ENCODE data around the gene SUCLA2.
"Not testable (repeated sequence)": the region's sequence is repeated elsewhere in the genome, so short reads cannot be mapped to it uniquely, and the experiment has no call there.

SUCLA2 gene

GRCh38 chr13:48001114-48001881, at the start of gene SUCLA2:
TSS of gene SUCLA2 (minus strand) at chr13:48001273. CDS start at chr13:48001269, 4 bp downstream.
- DNase-seq (ENCODE audit: low read depth in 1 of 2, low spot score in 1 of 2): peak; percentile 72 to 87

- DNase-seq (ENCODE audit: low read depth in 1 of 2, low spot score in 1 of 2): no peak
These were observed 49.5 kb upstream of the SUCLA2 start for GRCh38 chr13:48050550-48050949.

- no peak for DNase-seq (ENCODE audit: low read depth in 1 of 2, low spot score in 1 of 2)
These were observed 42.9 kb upstream of the SUCLA2 start for GRCh38 chr13:48043789-48044503.

- DNase-seq (ENCODE audit: low read depth in 1 of 2, low spot score in 1 of 2): no peak
These were observed 41.8 kb upstream of the SUCLA2 start for GRCh38 chr13:48042894-48043293.

GRCh38 chr13:48040896-48041295, 39.8 kb upstream of the SUCLA2 start:
- no peak for DNase-seq (ENCODE audit: low read depth in 1 of 2, low spot score in 1 of 2)

GRCh38 chr13:48040049-48040448, 39.0 kb upstream of the SUCLA2 start:
- DNase-seq (ENCODE audit: low read depth in 1 of 2, low spot score in 1 of 2): no peak

GRCh38 chr13:48038761-48039160, 37.7 kb upstream of the SUCLA2 start:
- no peak for DNase-seq (ENCODE audit: low read depth in 1 of 2, low spot score in 1 of 2)

- peak; percentile 88 to 89 for DNase-seq (ENCODE audit: low read depth in 1 of 2, low spot score in 1 of 2)
These were observed 36.5 kb upstream of the SUCLA2 start, which contains the start of gene NUDT15 for GRCh38 chr13:48037346-48038173. TSS of gene NUDT15 (plus strand) at chr13:48037726. CDS start at chr13:48037747, 21 bp downstream.

GRCh38 chr13:48029859-48030258, 28.8 kb upstream of the SUCLA2 start:
- DNase-seq (ENCODE audit: low read depth in 1 of 2, low spot score in 1 of 2): no peak

GRCh38 chr13:48028066-48028465, 27.0 kb upstream of the SUCLA2 start:
- no peak for DNase-seq (ENCODE audit: low read depth in 1 of 2, low spot score in 1 of 2)

- no peak for DNase-seq (ENCODE audit: low read depth in 1 of 2, low spot score in 1 of 2)
These were observed 18.7 kb upstream of the SUCLA2 start for GRCh38 chr13:48019796-48020195.

- DNase-seq (ENCODE audit: low read depth in 1 of 2, low spot score in 1 of 2): no peak
These were observed 17.6 kb upstream of the SUCLA2 start for GRCh38 chr13:48018637-48019036.

GRCh38 chr13:48014359-48014758, 13.3 kb upstream of the SUCLA2 start:
- DNase-seq (ENCODE audit: low read depth in 1 of 2, low spot score in 1 of 2): no peak

- DNase-seq (ENCODE audit: low read depth in 1 of 2, low spot score in 1 of 2): no peak
These were observed 11.6 kb upstream of the SUCLA2 start for GRCh38 chr13:48012668-48013067.

- DNase-seq (ENCODE audit: low read depth in 1 of 2, low spot score in 1 of 2): no peak
These were observed 9.6 kb upstream of the SUCLA2 start for GRCh38 chr13:48010698-48011097.

GRCh38 chr13:48009284-48009683, 8.2 kb upstream of the SUCLA2 start:
- no peak for DNase-seq (ENCODE audit: low read depth in 1 of 2, low spot score in 1 of 2)

GRCh38 chr13:48006396-48006795, 5.3 kb upstream of the SUCLA2 start:
- no peak for DNase-seq (ENCODE audit: low read depth in 1 of 2, low spot score in 1 of 2)

- DNase-seq (ENCODE audit: low read depth in 1 of 2, low spot score in 1 of 2): no peak
These were observed 3.1 kb upstream of the SUCLA2 start for GRCh38 chr13:48004201-48004600.

- DNase-seq (ENCODE audit: low read depth in 1 of 2, low spot score in 1 of 2): not testable (repeated sequence)
These were observed 926 bp upstream of the SUCLA2 start for GRCh38 chr13:48001999-48002398.

GRCh38 chr13:48000559-48001113, 437 bp downstream of the SUCLA2 start:
- no peak for DNase-seq (ENCODE audit: low read depth in 1 of 2, low spot score in 1 of 2)

GRCh38 chr13:47999973-48000372, 1.1 kb downstream of the SUCLA2 start:
- no peak for DNase-seq (ENCODE audit: low read depth in 1 of 2, low spot score in 1 of 2)

Data from activated CD4-positive, alpha-beta T cell treated with anti-CD3 and anti-CD28 coated beads, Interleukin-2, amount 50 U/mL, for 24 hours (primary cell).